Karpas-422 (cell line): Measurements from ENCODE around the gene CCDC92. TPM values are rescaled to one million over a fixed set of nuclear protein-coding genes. Genes with fewer than 3 reads are reported as not detected.

Experiments used
- DNase-seq: peaks from one replicate; pipeline ENCODE4 v3.0.0-alpha.2; 2015
- H2AFZ ChIP-seq: fragments of 200-600 bp; sonication (generic); 2 replicates; pipeline ENCODE4 v1.6.1; 2014; ENCODE audit warnings: antibody characterized with exemption, low read length, mixed read lengths
- H3K27ac ChIP-seq: fragments of 200-600 bp; sonication (generic); 2 replicates; pipeline ENCODE4 v1.5.1; 2014; ENCODE audit warnings: mild to moderate bottlenecking, low read length, moderate library complexity
- H3K27me3 ChIP-seq: fragments of 200-600 bp; sonication (generic); 2 replicates; pipeline ENCODE4 v1.6.1; 2014; ENCODE audit warnings: low read length, mixed read lengths
- H3K36me3 ChIP-seq: fragments of 200-600 bp; sonication (generic); 2 replicates; pipeline ENCODE4 v1.6.1; 2014; ENCODE audit warnings: low read length, mixed read lengths; ENCODE audit not compliant: insufficient read depth
- H3K4me1 ChIP-seq: fragments of 200-600 bp; sonication (generic); 2 replicates; pipeline ENCODE4 v1.6.1; 2014; ENCODE audit warnings: mild to moderate bottlenecking, low read length, mixed read lengths
- H3K4me2 ChIP-seq: fragments of 200-600 bp; sonication (generic); 2 replicates; pipeline ENCODE4 v1.6.1; 2014; ENCODE audit warnings: low read length, low read depth, mild to moderate bottlenecking; ENCODE audit not compliant: poor library complexity, severe bottlenecking
- H3K4me3 ChIP-seq: fragments of 200-600 bp; sonication (generic); 2 replicates; pipeline ENCODE4 v1.5.1; 2014; ENCODE audit warnings: mild to moderate bottlenecking, antibody characterized with exemption, low read length, mixed read lengths
- H3K79me2 ChIP-seq: fragments of 200-600 bp; sonication (generic); 2 replicates; pipeline ENCODE4 v1.6.1; 2014; ENCODE audit warnings: mild to moderate bottlenecking, low read length, mixed read lengths
- H3K9ac ChIP-seq: fragments of 200-600 bp; sonication (generic); 2 replicates; pipeline ENCODE4 v1.6.0; 2014; ENCODE audit warnings: low read length
- H3K9me2 ChIP-seq: fragments of 200-600 bp; sonication (generic), shearing (Covaris generic); replicated peaks from 2 replicates; pipeline ENCODE4 v1.6.0; 2014; ENCODE audit warnings: mild to moderate bottlenecking, low read length, moderate library complexity; ENCODE audit not compliant: insufficient read depth
- H3K9me3 ChIP-seq: fragments of 300-700, 200-600 bp; sonication (generic); 2 replicates; pipeline ENCODE4 v1.6.1; 2014; ENCODE audit warnings: low read length, mixed read lengths
- H4K20me1 ChIP-seq: fragments of 200-600 bp; sonication (generic); 2 replicates; pipeline ENCODE4 v1.6.1; 2014; ENCODE audit warnings: mild to moderate bottlenecking, antibody characterized with exemption, low read length, low read depth; ENCODE audit not compliant: insufficient read depth
- total RNA-seq: library from RNA; depleted of rRNA; stranded (reverse); fragments of >200 nt; shearing (Covaris generic); gene quantifications from 2 replicates; pipeline ENCODE4 v1.2.3, GENCODE V29; 2014; ENCODE audit warnings: low replicate concordance

CCDC92 gene
- total RNA-seq, 1 experiment from 2014 or later: 2.0 TPM

GRCh38 chr12:123956249-123956648 lies 16.4 kb downstream of the CCDC92 start:
- no peak overlapping the region for H3K4me2 ChIP-seq
- no peaks in the 10 kb centered on the region for H4K20me1 ChIP-seq
- no peaks in the 10 kb centered on the region for H3K36me3 ChIP-seq
- H3K27ac ChIP-seq: no peak overlapping the region
- DNase-seq: no peak
- no peaks in the 10 kb centered on the region for H3K79me2 ChIP-seq
- H3K4me1 ChIP-seq: no peaks in the 10 kb centered on the region
- H3K9me2 ChIP-seq: no peaks in the 10 kb centered on the region
- no peaks in the 10 kb centered on the region for H3K9me3 ChIP-seq
- no peak overlapping the region for H2AFZ ChIP-seq
- no peak overlapping the region for H3K9ac ChIP-seq
- no peaks in the 10 kb centered on the region for H3K27me3 ChIP-seq
- no peak overlapping the region for H3K4me3 ChIP-seq

- H3K4me2 ChIP-seq: no peak overlapping the region
- no peaks in the 10 kb centered on the region for H3K79me2 ChIP-seq
- H3K9ac ChIP-seq: no peak overlapping the region
- DNase-seq: no peak
- no peaks in the 10 kb centered on the region for H3K9me2 ChIP-seq
- H4K20me1 ChIP-seq: no peaks in the 10 kb centered on the region
- H3K4me3 ChIP-seq: no peak overlapping the region
- no peaks in the 10 kb centered on the region for H3K9me3 ChIP-seq
- H3K36me3 ChIP-seq: no peaks in the 10 kb centered on the region
- H3K4me1 ChIP-seq: no peaks in the 10 kb centered on the region
- H3K27ac ChIP-seq: no peak overlapping the region
- no peaks in the 10 kb centered on the region for H3K27me3 ChIP-seq
- no peak overlapping the region for H2AFZ ChIP-seq
Observed at GRCh38 chr12:123954647-123955350, 17.8 kb downstream of the CCDC92 start.

GRCh38 chr12:123952037-123952436 lies 20.6 kb downstream of the CCDC92 start:
- H3K9me2 ChIP-seq: no peaks in the 10 kb centered on the region
- no peak overlapping the region for H3K4me3 ChIP-seq
- no peaks in the 10 kb centered on the region for H4K20me1 ChIP-seq
- H3K36me3 ChIP-seq: no peaks in the 10 kb centered on the region
- no peaks in the 10 kb centered on the region for H3K9me3 ChIP-seq
- no peaks in the 10 kb centered on the region for H3K4me1 ChIP-seq
- no peak overlapping the region for H3K9ac ChIP-seq
- H3K27ac ChIP-seq: no peak overlapping the region
- H3K4me2 ChIP-seq: no peak overlapping the region
- H2AFZ ChIP-seq: no peak overlapping the region
- no peaks in the 10 kb centered on the region for H3K79me2 ChIP-seq
- H3K27me3 ChIP-seq: no peaks in the 10 kb centered on the region
- no peak for DNase-seq

GRCh38 chr12:123951467-123951866 lies 21.2 kb downstream of the CCDC92 start:
- no peaks in the 10 kb centered on the region for H4K20me1 ChIP-seq
- H3K27me3 ChIP-seq: no peaks in the 10 kb centered on the region
- no peaks in the 10 kb centered on the region for H3K36me3 ChIP-seq
- no peaks in the 10 kb centered on the region for H3K79me2 ChIP-seq
- H3K4me2 ChIP-seq: no peak overlapping the region
- H3K27ac ChIP-seq: no peak overlapping the region
- no peaks in the 10 kb centered on the region for H3K9me2 ChIP-seq
- H3K4me3 ChIP-seq: no peak overlapping the region
- no peaks in the 10 kb centered on the region for H3K4me1 ChIP-seq
- no peak overlapping the region for H3K9ac ChIP-seq
- no peaks in the 10 kb centered on the region for H3K9me3 ChIP-seq
- no peak for DNase-seq
- no peak overlapping the region for H2AFZ ChIP-seq

GRCh38 chr12:123950476-123951349 lies 21.9 kb downstream of the CCDC92 start:
- H2AFZ ChIP-seq: no peak overlapping the region
- H3K36me3 ChIP-seq: no peaks in the 10 kb centered on the region
- H3K4me3 ChIP-seq: no peak overlapping the region
- H3K9me3 ChIP-seq: no peaks in the 10 kb centered on the region
- H3K79me2 ChIP-seq: no peaks in the 10 kb centered on the region
- H4K20me1 ChIP-seq: no peaks in the 10 kb centered on the region
- H3K4me2 ChIP-seq: no peak overlapping the region
- H3K9ac ChIP-seq: no peak overlapping the region
- no peaks in the 10 kb centered on the region for H3K4me1 ChIP-seq
- DNase-seq: no peak
- H3K27me3 ChIP-seq: no peaks in the 10 kb centered on the region
- no peak overlapping the region for H3K27ac ChIP-seq
- no peaks in the 10 kb centered on the region for H3K9me2 ChIP-seq

- H3K27me3 ChIP-seq: no peaks in the 10 kb centered on the region
- no peaks in the 10 kb centered on the region for H3K9me3 ChIP-seq
- H3K79me2 ChIP-seq: no peaks in the 10 kb centered on the region
- no peaks in the 10 kb centered on the region for H3K36me3 ChIP-seq
- H3K9ac ChIP-seq: no peak overlapping the region
- no peaks in the 10 kb centered on the region for H3K4me1 ChIP-seq
- no peak overlapping the region for H3K4me2 ChIP-seq
- no peak overlapping the region for H3K4me3 ChIP-seq
- no peak overlapping the region for H3K27ac ChIP-seq
- no peak overlapping the region for H2AFZ ChIP-seq
- DNase-seq: no peak
- H4K20me1 ChIP-seq: no peaks in the 10 kb centered on the region
- H3K9me2 ChIP-seq: no peaks in the 10 kb centered on the region
Observed at GRCh38 chr12:123949770-123950165, 22.9 kb downstream of the CCDC92 start.

- Histone ChIP-seq H3K36me3 (no peaks in the 10 kb centered on the region), H3K9me2 (no peaks in the 10 kb centered on the region), H3K4me3 (no peak overlapping the region), H3K9me3 (no peaks in the 10 kb centered on the region), H3K4me2 (no peak overlapping the region), H4K20me1 (no peaks in the 10 kb centered on the region), H3K9ac (no peak overlapping the region), H2AFZ (no peak overlapping the region), H3K27ac (no peak overlapping the region), H3K27me3 (no peaks in the 10 kb centered on the region), H3K79me2 (no peaks in the 10 kb centered on the region), H3K4me1 (no peaks in the 10 kb centered on the region)
- no peak for DNase-seq
Observed at GRCh38 chr12:123948796-123949769, 23.5 kb downstream of the CCDC92 start.

- Histone ChIP-seq H3K9me3 (no peaks in the 10 kb centered on the region), H2AFZ (no peak overlapping the region), H3K4me2 (no peak overlapping the region), H3K4me1 (no peaks in the 10 kb centered on the region), H3K27ac (no peak overlapping the region), H3K9ac (no peak overlapping the region), H3K4me3 (no peak overlapping the region), H3K9me2 (no peaks in the 10 kb centered on the region), H3K36me3 (no peaks in the 10 kb centered on the region), H4K20me1 (no peaks in the 10 kb centered on the region), H3K79me2 (no peaks in the 10 kb centered on the region), H3K27me3 (no peaks in the 10 kb centered on the region)
- no peak for DNase-seq
Observed at GRCh38 chr12:123948401-123948795, 24.2 kb downstream of the CCDC92 start.
